ENCODE measurements around the gene KMO. TPM values are rescaled to one million over a fixed set of nuclear protein-coding genes. Genes with fewer than 3 reads are reported as not detected.
A peak's percentile ranks its signal among the peaks of the same experiment; 100 is the strongest.

Gene KMO
- total RNA-seq, 1 donor from 2014 or later: not detected

- Mint-ChIP-seq H3K9me3 (peaks cover 4% of the 10 kb centered on the region), H3K36me3 (ENCODE audit: low read depth) (peaks cover 13% of the 10 kb centered on the region), H3K4me3 (peak overlapping the region; percentile 77), H3K4me1 (peaks cover 26% of the 10 kb centered on the region), H3K27me3 (ENCODE audit: low read depth) (no peaks in the 10 kb centered on the region), H3K27ac (ENCODE audit: unreplicated experiment) (no peak overlapping the region)
- no peak for DNase-seq (ENCODE audit: low read depth, low spot score)
- no peak for TF ChIP-seq CTCF (conservative IDR thresholded peaks at IDR 0.05)
Measured at GRCh38 chr1:241641773-241642592, 109.8 kb downstream of the KMO start.

DNA sequence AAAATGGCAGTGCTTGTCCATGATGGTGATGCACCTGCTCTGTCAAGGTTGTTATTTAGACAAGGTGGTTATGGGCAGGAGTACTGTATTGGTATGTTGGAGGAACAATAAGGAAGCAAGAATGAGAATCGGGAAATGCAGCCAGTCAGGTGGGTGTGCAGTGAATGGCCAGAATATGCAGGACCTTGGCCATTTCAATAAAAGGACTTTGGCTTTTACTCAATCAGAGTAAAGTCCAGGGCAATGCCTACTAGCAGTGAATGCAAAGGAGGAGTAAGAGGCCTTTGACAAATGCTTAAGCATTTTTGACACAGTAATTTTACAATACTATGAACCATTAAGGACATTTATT lies 110.4 kb downstream of the KMO start:
- peaks cover 10% of the 10 kb centered on the region for H3K36me3 Mint-ChIP-seq (ENCODE audit: low read depth)
- peaks cover 20% of the 10 kb centered on the region for H3K4me1 Mint-ChIP-seq
- TF ChIP-seq CTCF (conservative IDR thresholded peaks at IDR 0.05): no peak
- no peaks in the 10 kb centered on the region for H3K27me3 Mint-ChIP-seq (ENCODE audit: low read depth)
- H3K27ac Mint-ChIP-seq (ENCODE audit: unreplicated experiment): no peak overlapping the region
- no peak for DNase-seq (ENCODE audit: low read depth, low spot score)
- H3K9me3 Mint-ChIP-seq: peaks cover 4% of the 10 kb centered on the region
- H3K4me3 Mint-ChIP-seq: no peak overlapping the region

DNA sequence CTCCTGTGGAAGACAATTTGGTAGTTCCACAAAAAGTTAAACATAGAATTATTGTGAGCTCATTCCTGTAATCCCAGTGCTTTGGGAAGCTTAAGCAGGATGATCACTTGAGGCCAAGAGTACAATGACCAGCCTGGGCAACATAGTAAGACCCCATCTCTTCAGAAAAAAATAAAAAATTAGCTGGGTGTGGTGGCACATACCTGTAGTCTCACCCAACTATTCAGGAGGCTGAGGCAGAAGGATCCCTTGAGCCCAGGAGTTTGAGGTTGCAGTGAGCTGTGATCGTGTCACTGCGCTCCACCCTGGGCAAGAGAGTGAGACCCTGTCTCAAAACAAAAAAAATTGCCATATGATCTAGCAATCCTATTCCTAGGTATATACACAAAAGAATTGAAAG lies 112.1 kb downstream of the KMO start:
- peaks cover 6% of the 10 kb centered on the region for H3K4me1 Mint-ChIP-seq
- H3K4me3 Mint-ChIP-seq: no peak overlapping the region
- no peak overlapping the region for H3K27ac Mint-ChIP-seq (ENCODE audit: unreplicated experiment)
- peaks cover 6% of the 10 kb centered on the region for H3K36me3 Mint-ChIP-seq (ENCODE audit: low read depth)
- no peak for TF ChIP-seq CTCF (conservative IDR thresholded peaks at IDR 0.05)
- no peak for DNase-seq (ENCODE audit: low read depth, low spot score)
- peaks cover 4% of the 10 kb centered on the region for H3K9me3 Mint-ChIP-seq
- no peaks in the 10 kb centered on the region for H3K27me3 Mint-ChIP-seq (ENCODE audit: low read depth)

- H3K9me3 Mint-ChIP-seq: peaks cover 4% of the 10 kb centered on the region
- H3K36me3 Mint-ChIP-seq (ENCODE audit: low read depth): peaks cover 6% of the 10 kb centered on the region
- TF ChIP-seq CTCF (conservative IDR thresholded peaks at IDR 0.05): no peak
- no peak for DNase-seq (ENCODE audit: low read depth, low spot score)
- peaks cover 6% of the 10 kb centered on the region for H3K4me1 Mint-ChIP-seq
- no peaks in the 10 kb centered on the region for H3K27me3 Mint-ChIP-seq (ENCODE audit: low read depth)
- H3K4me3 Mint-ChIP-seq: peak overlapping the region; percentile 44
- no peak overlapping the region for H3K27ac Mint-ChIP-seq (ENCODE audit: unreplicated experiment)
Measured at GRCh38 chr1:241645199-241645598, 113.0 kb downstream of the KMO start.

Other genes with a start within 250 kb of the KMO start
- 0.39 and 0.65 TPM in 2 replicates for gene RGS7, start 175.2 kb upstream of the KMO start, total RNA-seq
- gene FH, start 12.6 kb upstream of the KMO start, total RNA-seq: 91.4 and 93.2 TPM in 2 replicates
- 21.3 and 22.5 TPM in 2 replicates for gene CHML, start 108.0 kb downstream of the KMO start, total RNA-seq
- gene OPN3, start 108.0 kb downstream of the KMO start, total RNA-seq: 31.2 and 32.1 TPM in 2 replicates
- gene WDR64, start 119.9 kb downstream of the KMO start, total RNA-seq: 0.32 TPM in 1 of 2 replicates, not detected in the other

Data from neural crest cell (in vitro differentiated cells).